BLaER1 treated with 17β-estradiol and CSF1 and Interleukin-3, amounts not matched to agents 10 nM and 100 nM (cell line): ENCODE data around the gene LOXL1.
A peak's percentile ranks its signal among the peaks of the same experiment; 100 is the strongest.

Experiments
- H3K27ac ChIP-seq, 11 experiments: shearing (Covaris generic); formaldehyde crosslinking; 2 replicates each; pipeline ENCODE4 v1.8.1; 2022
- H3K27me3 ChIP-seq, 11 experiments: shearing (Covaris generic); formaldehyde crosslinking; 2 replicates each; pipeline ENCODE4 v1.8.1; 2022
- H3K36me3 ChIP-seq, 11 experiments: shearing (Covaris generic); formaldehyde crosslinking; 2 replicates each; pipeline ENCODE4 v1.8.1; 2022
- H3K4me1 ChIP-seq, 10 experiments: shearing (Covaris generic); formaldehyde crosslinking; 2 replicates each; pipeline ENCODE4 v1.8.1; 2022
- H3K4me2 ChIP-seq, 11 experiments: shearing (Covaris generic); formaldehyde crosslinking; 2 replicates each; pipeline ENCODE4 v1.8.1; 2022
- H3K4me3 ChIP-seq, 10 experiments: shearing (Covaris generic); formaldehyde crosslinking; 2 replicates each; pipeline ENCODE4 v1.8.1; 2022
- H3K9ac ChIP-seq, 11 experiments: shearing (Covaris generic); formaldehyde crosslinking; 2 replicates each; pipeline ENCODE4 v1.8.1; 2022
- H3K9me3 ChIP-seq, 11 experiments: shearing (Covaris generic); formaldehyde crosslinking; replicated peaks in 1 of 11; 2 replicates each; pipeline ENCODE4 v1.8.1; 2022
- H4K20me1 ChIP-seq, 11 experiments: shearing (Covaris generic); formaldehyde crosslinking; 2 replicates each; pipeline ENCODE4 v1.8.1; 2022
- Cebpa-rat ChIP-seq, 11 experiments: shearing (Covaris generic); IDR thresholded peaks; 2 replicates each; pipeline ENCODE4 v1.8.1; 2022

The LOXL1 gene

GRCh38 chr15:73930790-73931281 is 4.6 kb downstream of the LOXL1 start:
- H3K4me2 ChIP-seq = peak overlapping the region; percentile 38 to 83 (median 75)
- no peak overlapping the region for H3K27ac ChIP-seq
- peak overlapping the region in 3 of 11 experiments; percentile 9 to 59 (median 10); a peak in 4 of 22 replicates for H3K9ac ChIP-seq

GRCh38 chr15:73931441-73931840 is 5.2 kb downstream of the LOXL1 start:
- no peak overlapping the region for H3K27ac ChIP-seq
- H3K27me3 ChIP-seq = peaks cover 30 to 36% (median 34%) of the 10 kb centered on the region in 11 experiments
- no peak for TF ChIP-seq Cebpa-rat (IDR thresholded peaks at IDR 0.05)
- H3K9me3 ChIP-seq = no peaks in the 10 kb centered on the region
- peaks cover 0 to 26% (median 7%) of the 10 kb centered on the region in 11 experiments; a peak in 11 of 22 replicates for H4K20me1 ChIP-seq
- H3K36me3 ChIP-seq = no peaks in the 10 kb centered on the region
- H3K4me2 ChIP-seq = peak overlapping the region; percentile 38 to 83 (median 75)
- no peak overlapping the region for H3K4me3 ChIP-seq
- peaks cover 33 to 49% (median 44%) of the 10 kb centered on the region in 10 experiments for H3K4me1 ChIP-seq
- H3K9ac ChIP-seq = peak overlapping the region in 4 of 11 experiments; percentile 1 to 59 (median 10); a peak in 3 of 22 replicates

More at GRCh38 chr15:73930790-73931281, 4.6 kb downstream of the LOXL1 start:
- TF ChIP-seq Cebpa-rat (IDR thresholded peaks at IDR 0.05) = no peak
- Histone ChIP-seq H3K36me3 (no peaks in the 10 kb centered on the region), H3K4me3 (no peak overlapping the region), H3K9me3 (no peaks in the 10 kb centered on the region), H4K20me1 (peaks cover 0 to 28% (median 10%) of the 10 kb centered on the region in 11 experiments; a peak in 10 of 22 replicates), H3K27me3 (peaks cover 36 to 42% (median 39%) of the 10 kb centered on the region in 11 experiments), H3K4me1 (peaks cover 39 to 54% (median 49%) of the 10 kb centered on the region in 10 experiments)

- H3K4me1 ChIP-seq = peaks cover 22 to 43% (median 34%) of the 10 kb centered on the region in 10 experiments
- H3K4me2 ChIP-seq = no peak overlapping the region
- H3K36me3 ChIP-seq = no peaks in the 10 kb centered on the region
- H3K4me3 ChIP-seq = no peak overlapping the region
- H4K20me1 ChIP-seq = peaks cover 0 to 23% (median 0%) of the 10 kb centered on the region in 11 experiments; a peak in 7 of 22 replicates
- no peak overlapping the region for H3K27ac ChIP-seq
- H3K27me3 ChIP-seq = peaks cover 18 to 24% (median 22%) of the 10 kb centered on the region in 11 experiments
- no peaks in the 10 kb centered on the region for H3K9me3 ChIP-seq
- no peak overlapping the region for H3K9ac ChIP-seq
- TF ChIP-seq Cebpa-rat (IDR thresholded peaks at IDR 0.05) = no peak
Observed at GRCh38 chr15:73932381-73933191, 6.3 kb downstream of the LOXL1 start.

DNA sequence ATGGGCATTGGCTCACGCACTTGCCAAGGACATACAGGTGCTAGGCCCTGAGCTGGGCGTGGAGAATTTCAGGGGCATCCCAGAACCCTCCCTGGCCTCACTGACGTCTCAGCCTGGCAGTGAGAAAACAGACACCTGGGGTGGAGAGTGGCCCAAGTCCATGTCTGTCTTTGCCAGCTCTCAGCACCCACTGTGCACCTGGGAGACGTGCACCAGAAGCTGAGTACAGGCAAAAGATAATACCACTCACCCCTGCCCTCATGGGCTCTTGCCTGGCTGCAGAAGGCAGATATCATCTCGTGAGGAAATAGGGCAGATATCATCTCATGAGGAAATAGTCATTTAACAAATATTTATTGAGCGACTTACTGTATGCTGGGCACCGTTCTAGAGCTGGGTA is 8.0 kb downstream of the LOXL1 start:
- H3K27ac ChIP-seq = no peak overlapping the region
- no peak overlapping the region for H3K4me3 ChIP-seq
- no peak for TF ChIP-seq Cebpa-rat (IDR thresholded peaks at IDR 0.05)
- peaks cover 0 to 18% (median 0%) of the 10 kb centered on the region in 11 experiments; a peak in 6 of 22 replicates for H4K20me1 ChIP-seq
- H3K4me2 ChIP-seq = no peak overlapping the region
- H3K27me3 ChIP-seq = peaks cover 1 to 7% (median 5%) of the 10 kb centered on the region in 11 experiments; a peak in 20 of 22 replicates
- H3K9me3 ChIP-seq = no peaks in the 10 kb centered on the region
- H3K36me3 ChIP-seq = no peaks in the 10 kb centered on the region
- H3K9ac ChIP-seq = no peak overlapping the region
- H3K4me1 ChIP-seq = peaks cover 15 to 30% (median 23%) of the 10 kb centered on the region in 10 experiments

- no peak overlapping the region for H3K27ac ChIP-seq
- no peak overlapping the region for H3K4me3 ChIP-seq
- no peaks in the 10 kb centered on the region for H3K36me3 ChIP-seq
- no peak for TF ChIP-seq Cebpa-rat (IDR thresholded peaks at IDR 0.05)
- H3K27me3 ChIP-seq = no peaks in the 10 kb centered on the region
- peaks cover 12 to 21% (median 17%) of the 10 kb centered on the region in 10 experiments for H3K4me1 ChIP-seq
- H3K4me2 ChIP-seq = no peak overlapping the region
- H3K9ac ChIP-seq = no peak overlapping the region
- peaks cover 0 to 16% (median 0%) of the 10 kb centered on the region in 11 experiments; a peak in 5 of 22 replicates for H4K20me1 ChIP-seq
- no peaks in the 10 kb centered on the region for H3K9me3 ChIP-seq
Observed at GRCh38 chr15:73935547-73935946, 9.3 kb downstream of the LOXL1 start.

GRCh38 chr15:73936181-73936580 is 9.9 kb downstream of the LOXL1 start:
- Histone ChIP-seq H3K9me3 (no peaks in the 10 kb centered on the region), H3K4me1 (peaks cover 6 to 21% (median 14%) of the 10 kb centered on the region in 10 experiments), H3K27ac (no peak overlapping the region), H3K27me3 (no peaks in the 10 kb centered on the region), H3K4me2 (peak overlapping the region in 2 of 11 experiments; percentile 0 to 40; a peak in 2 of 22 replicates), H3K4me3 (no peak overlapping the region), H3K9ac (no peak overlapping the region), H3K36me3 (no peaks in the 10 kb centered on the region), H4K20me1 (peaks cover 0 to 21% (median 0%) of the 10 kb centered on the region in 11 experiments; a peak in 6 of 22 replicates)
- TF ChIP-seq Cebpa-rat (IDR thresholded peaks at IDR 0.05) = no peak

GRCh38 chr15:73936588-73937290 is 10.5 kb downstream of the LOXL1 start:
- Histone ChIP-seq H3K4me3 (no peak overlapping the region), H3K4me1 (peaks cover 1 to 15% (median 9%) of the 10 kb centered on the region in 10 experiments; a peak in 19 of 20 replicates), H4K20me1 (peaks cover 0 to 27% (median 0%) of the 10 kb centered on the region in 11 experiments; a peak in 6 of 22 replicates), H3K9ac (no peak overlapping the region), H3K4me2 (peak overlapping the region in 2 of 11 experiments; percentile 0 to 40; a peak in 1 of 22 replicates), H3K27me3 (no peaks in the 10 kb centered on the region), H3K9me3 (no peaks in the 10 kb centered on the region), H3K36me3 (no peaks in the 10 kb centered on the region), H3K27ac (no peak overlapping the region)
- TF ChIP-seq Cebpa-rat (IDR thresholded peaks at IDR 0.05) = no peak

DNA sequence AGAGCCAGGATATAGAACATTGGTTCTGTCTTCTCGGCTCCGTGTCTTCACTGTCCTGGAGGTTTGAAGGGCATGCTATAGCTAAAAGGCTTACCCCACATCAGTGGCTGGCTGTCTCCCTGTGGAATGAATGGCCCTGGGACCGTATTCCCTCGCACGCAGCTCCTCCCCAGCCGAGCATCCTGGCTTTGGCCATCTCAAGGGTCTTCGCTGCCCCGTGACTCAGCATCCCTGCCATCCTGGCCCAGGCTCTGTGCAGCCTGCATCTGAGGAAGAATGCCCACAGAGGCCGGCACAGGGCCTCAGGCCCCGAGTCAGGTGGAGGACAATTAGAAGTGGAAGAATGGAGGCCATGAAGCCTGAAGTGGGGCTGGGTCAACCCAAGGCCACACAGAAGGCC is 11.0 kb downstream of the LOXL1 start:
- H3K4me3 ChIP-seq = no peak overlapping the region
- H4K20me1 ChIP-seq = peaks cover 0 to 31% (median 0%) of the 10 kb centered on the region in 11 experiments; a peak in 6 of 22 replicates
- H3K4me2 ChIP-seq = no peak overlapping the region
- no peak overlapping the region for H3K27ac ChIP-seq
- H3K36me3 ChIP-seq = no peaks in the 10 kb centered on the region
- TF ChIP-seq Cebpa-rat (IDR thresholded peaks at IDR 0.05) = no peak
- peaks cover 0 to 18% (median 8%) of the 10 kb centered on the region in 10 experiments; a peak in 11 of 20 replicates for H3K4me1 ChIP-seq
- no peak overlapping the region for H3K9ac ChIP-seq
- H3K9me3 ChIP-seq = no peaks in the 10 kb centered on the region
- no peaks in the 10 kb centered on the region for H3K27me3 ChIP-seq
